PC-9 (cell line): Measurements from ENCODE around the gene OR5V1.
"Not testable (repeated sequence)": the region's sequence is repeated elsewhere in the genome, so short reads cannot be mapped to it uniquely, and the experiment has no call there.

Source experiments
- CTCF ChIP-seq: fragments of 200-600 bp; sonication (generic); conservative IDR thresholded peaks from 2 replicates; pipeline ENCODE4 v1.6.1; 2017; ENCODE audit warnings: mixed run types, antibody characterized with exemption, mild to moderate bottlenecking, moderate library complexity
- EZH2 ChIP-seq: fragments of 200-600 bp; sonication (generic); IDR thresholded peaks from 2 replicates; pipeline ENCODE4 v1.8.0; 2017; ENCODE audit warnings: antibody characterized with exemption, low read depth

- not testable (repeated sequence) for TF ChIP-seq CTCF, EZH2
These were observed 19.3 kb downstream of the OR5V1 start for GRCh38 chr6:29349348-29349747.
